K562 (cell line): ENCODE results near the gene ODC1. TPM values are rescaled to one million over a fixed set of nuclear protein-coding genes. Genes with fewer than 3 reads are reported as not detected.

Experiments
- ATAC-seq: fragments of 200-7000 bp; cut with Tn5 transposase; 3 replicates; pipeline ENCODE4 v1.9.1; 2020; ENCODE audit warnings: moderate library complexity
- BruUV-seq: library from RNA; stranded (reverse); fragments of 400-500 nt; replicated peaks from 2 replicates; lab custom pipeline; 2021; lab: Mats Ljungman, UMichigan
- CTCF ChIA-PET: fragments of 300-600 bp; formaldehyde crosslinking; extraction: SDS; loops from one replicate; lab custom pipeline; 2021; ENCODE audit warnings: low intra/inter-chr PET ratio; lab: Yijun Ruan, JAX
- POLR2A ChIA-PET: fragments of 300-600, 350-650 bp; sonication (Branson Sonifier 250); formaldehyde crosslinking; extraction: SDS; loops from one replicate; lab custom pipeline; 2021; ENCODE audit warnings: antibody characterized with exemption, inconsistent platforms; lab: Yijun Ruan, JAX
- DNase-seq, 4 experiments: peaks; one replicate each; pipeline versions ENCODE4 v3.0.0 to v3.0.0-alpha.2; 2011 to 2018; ENCODE audit warnings: low spot score in 3 of 4, mixed read lengths in 3 of 4; ENCODE audit errors: extremely low read depth in 1 of 4
- FAIRE-seq: peaks from 2 replicates; lab custom pipeline; 2011; peaks lifted over from hg19 to GRCh38; lab: Jason Lieb, UNC
- H2AFZ ChIP-seq: 2 replicates; pipeline ENCODE4 v1.6.0; 2011; ENCODE audit warnings: low read depth, low read length, control low read depth, inconsistent platforms
- H3K27ac ChIP-seq: fragments of 200-600 bp; 3 replicates; pipeline ENCODE4 v1.8.0; 2011; ENCODE audit warnings: low read depth, mild to moderate bottlenecking, control low read depth, inconsistent platforms, low read length, moderate library complexity, mixed read lengths; ENCODE audit errors: extremely low read depth
- H3K27me3 ChIP-seq, 2 experiments: fragments of 300-600 bp in 1 of 2; 2 replicates in 1 of 2; 3 replicates in 1 of 2; pipeline versions ENCODE4 v1.6.0 to v1.8.0; 2011; ENCODE audit warnings: inconsistent platforms in 2 of 2, low read length in 2 of 2, mild to moderate bottlenecking in 1 of 2, mixed read lengths in 1 of 2, moderate library complexity in 1 of 2; ENCODE audit not compliant: control insufficient read depth in 2 of 2, insufficient read depth in 2 of 2
- H3K36me3 ChIP-seq: fragments of 300-600 bp; 3 replicates; pipeline ENCODE4 v1.8.0; 2011; ENCODE audit warnings: mild to moderate bottlenecking, low read length, inconsistent platforms; ENCODE audit not compliant: control insufficient read depth, insufficient read depth
- H3K4me1 ChIP-seq, 2 experiments: fragments of 200-600 bp in 1 of 2; replicated peaks in 1 of 2; 2 replicates in 1 of 2; 3 replicates in 1 of 2; pipeline versions ENCODE4 v1.5.1 to v1.8.0; 2011; ENCODE audit warnings: inconsistent platforms in 2 of 2, low read length in 2 of 2, mild to moderate bottlenecking in 1 of 2, mixed read lengths in 1 of 2, moderate library complexity in 1 of 2; ENCODE audit not compliant: control insufficient read depth in 2 of 2, insufficient read depth in 2 of 2
- H3K4me2 ChIP-seq: 2 replicates; pipeline ENCODE4 v1.6.1; 2011; ENCODE audit warnings: low read length, control low read depth, inconsistent platforms, mixed read lengths; ENCODE audit not compliant: insufficient read depth
- H3K4me3 ChIP-seq: fragments of 200-600 bp; sonication (generic), shearing (Covaris generic); 2 replicates; pipeline ENCODE4 v1.5.1; 2016; ENCODE audit warnings: control low read depth, inconsistent platforms
- H3K79me2 ChIP-seq: fragments of 200-600 bp; 3 replicates; pipeline ENCODE4 v1.8.0; 2011; ENCODE audit warnings: low read length, inconsistent platforms; ENCODE audit not compliant: control insufficient read depth, insufficient read depth
- H3K9ac ChIP-seq, 2 experiments: 2 replicates each; pipeline versions ENCODE4 v1.6.0 to v1.6.1; 2011; ENCODE audit warnings: low read depth in 2 of 2, low read length in 2 of 2, control low read depth in 1 of 2, inconsistent platforms in 1 of 2, mild to moderate bottlenecking in 1 of 2, mixed read lengths in 1 of 2; ENCODE audit not compliant: insufficient read depth in 1 of 2
- H3K9me1 ChIP-seq: one replicate; pipeline ENCODE4 v1.6.0; 2011; ENCODE audit warnings: inconsistent platforms, mild to moderate bottlenecking, low read length, moderate library complexity; ENCODE audit not compliant: control insufficient read depth, insufficient read depth
- H3K9me3 ChIP-seq: replicated peaks from 2 replicates; pipeline ENCODE4 v1.5.1; 2011; ENCODE audit warnings: low read depth, low read length, inconsistent platforms; ENCODE audit not compliant: control insufficient read depth, insufficient read depth
- H4K20me1 ChIP-seq: replicated peaks from 2 replicates; pipeline ENCODE4 v1.6.1; 2011; ENCODE audit warnings: low read length, inconsistent platforms, mixed read lengths; ENCODE audit not compliant: control insufficient read depth, insufficient read depth
- E2F8 ChIP-seq: fragments of 450-650 bp; IDR thresholded peaks from 2 replicates; pipeline ENCODE4 v1.7.1; 2018; ENCODE audit warnings: mild to moderate bottlenecking, low read depth; ENCODE audit not compliant: partially characterized antibody
- HDAC8 ChIP-seq: fragments of 450-650 bp; IDR thresholded peaks from 2 replicates; pipeline ENCODE4 v1.6.1; 2016; ENCODE audit warnings: mild to moderate bottlenecking, missing genetic modification characterization, moderate library complexity, missing compliant biosample characterization
- POLR3A ChIP-seq: IDR thresholded peaks from 2 replicates; pipeline ENCODE4 v1.6.1; 2011; ENCODE audit warnings: borderline replicate concordance, mild to moderate bottlenecking, moderate library complexity; ENCODE audit not compliant: insufficient read length, insufficient read depth; ENCODE audit errors: extremely low read depth
- VEZF1 ChIP-seq: fragments of 200-800 bp; sonication (Bioruptor generic); IDR thresholded peaks from 2 replicates; pipeline ENCODE4 v1.6.1; 2017; ENCODE audit warnings: missing genetic modification characterization, missing compliant biosample characterization
- ZNF57 ChIP-seq: fragments of 450-650 bp; formaldehyde crosslinking; IDR thresholded peaks from 2 replicates; pipeline ENCODE4 v1.4.0; 2020; ENCODE audit warnings: mild to moderate bottlenecking, moderate library complexity
- ZNF668 ChIP-seq: fragments of 250-450 bp; sonication (Bioruptor Pico); IDR thresholded peaks from 2 replicates; pipeline ENCODE4 v1.8.0; 2022; ENCODE audit warnings: mild to moderate bottlenecking, inconsistent platforms
- WGBS: fragments of 100-300 bp; shearing (Covaris generic); methylation state at CpG from one replicate; pipeline ENCODE4 v1.1.6; 2016; ENCODE audit warnings: low coverage, mixed read lengths; ENCODE audit not compliant: insufficient coverage; ENCODE audit errors: missing lambda C conversion rate; 5-methylcytosine and 5-hydroxymethylcytosine counted together
- in situ Hi-C: fragments of 300-500 bp; cut with MboI; formaldehyde crosslinking; loops from 4 replicates; pipeline ENCODE4 v1.15.0; 2018; ENCODE audit warnings: inconsistent platforms, mixed read lengths
- intact Hi-C: fragments of 100-400 bp; cut with micrococcal nuclease; formaldehyde crosslinking; loops from 2 replicates; pipeline ENCODE4 v1.14.2; 2022
- polyA plus RNA-seq, 8 experiments: library from polyadenylated mRNA; depleted of rRNA in 4 of 8; stranded (reverse) in 5 of 8; unstranded in 3 of 8; fragments of >200 nt; fragmentation: Nextera tagmentation in 2 of 8; fragmentation: Illumina TruSeq in 1 of 8; extraction: Ambion mirVana in 2 of 8; extraction: Trizol in 1 of 8; gene quantifications; 2 replicates each; pipeline versions ENCODE4 v1.2.1 to v1.2.3, GENCODE V29; 2011 to 2014; ENCODE audit warnings: inconsistent platforms in 1 of 8, missing spikeins in 1 of 8
- total RNA-seq, 7 experiments: library from RNA; depleted of rRNA in 6 of 7; stranded (reverse); fragments of >200 nt in 6 of 7; fragmentation: Illumina TruSeq in 2 of 7; extraction: Trizol in 2 of 7; gene quantifications; 2 replicates each; pipeline versions ENCODE4 v1.2.1 to v1.2.3, GENCODE V29; 2011 to 2021; ENCODE audit warnings: low replicate concordance in 1 of 7

The ODC1 gene
- total and polyA plus RNA-seq, 9 of the 15 experiments (the other 6 are each of a cell fraction or from before 2014, with no cell fraction given), result 142 to 563 (median 457) TPM

- H3K27me3 ChIP-seq, result peaks cover 54 to 64% of the 10 kb centered on the region in 2 experiments
- peaks cover 6 to 22% of the 10 kb centered on the region in 2 experiments; a peak in 4 of 5 replicates for H3K4me1 ChIP-seq
- BruUV-seq, result no TSS peak
- H3K4me3 ChIP-seq, result no peak overlapping the region
- H3K27ac ChIP-seq, result no peak overlapping the region
- ChIA-PET POLR2A (interaction anchor here (0.9 to 1.3 kb wide), 2 partner anchors 11 to 23 kb away, joined by 3 read pairs; no protein-coding TSS in a partner anchor), CTCF (no interaction called here)
- no peaks in the 10 kb centered on the region for H3K9me3 ChIP-seq
- H3K9me1 ChIP-seq, result no peaks in the 10 kb centered on the region
- H4K20me1 ChIP-seq, result peaks cover 19% of the 10 kb centered on the region; the same call in 1 of the 2 replicates
- H3K36me3 ChIP-seq, result no peaks in the 10 kb centered on the region
- no peak overlapping the region for H3K4me2 ChIP-seq
- no peak overlapping the region for H2AFZ ChIP-seq
- TF ChIP-seq VEZF1 (CRISPR knock-in tag) (no peak), POLR3A (no peak), E2F8 (no peak), HDAC8 (tag) (no peak), ZNF57 (CRISPR knock-in tag) (no peak), ZNF668 (CRISPR knock-in tag) (no peak)
- no peaks in the 10 kb centered on the region for H3K79me2 ChIP-seq
- ATAC-seq (no peak), DNase-seq (no peak), FAIRE-seq (no peak)
- no peak overlapping the region for H3K9ac ChIP-seq
- intact Hi-C loops, result loop anchor here (5.0 kb wide), 1 partner anchor 34 kb away; no protein-coding TSS in a partner anchor
- in situ Hi-C loops, result no loop called here
- 4% methylated on average over 22 of the region's 22 CpGs for WGBS
Observed at GRCh38 chr2:10493634-10494281, 45.6 kb upstream of the ODC1 start.
